GM19193 (cell line): ENCODE data around the gene MSANTD4.

ENCODE experiments used
- POLR2A ChIP-seq: IDR thresholded peaks from 4 replicates; pipeline ENCODE4 v1.6.1; 2011; ENCODE audit not compliant: insufficient read depth, insufficient read length; ENCODE audit errors: extremely low read depth

MSANTD4 gene

DNA sequence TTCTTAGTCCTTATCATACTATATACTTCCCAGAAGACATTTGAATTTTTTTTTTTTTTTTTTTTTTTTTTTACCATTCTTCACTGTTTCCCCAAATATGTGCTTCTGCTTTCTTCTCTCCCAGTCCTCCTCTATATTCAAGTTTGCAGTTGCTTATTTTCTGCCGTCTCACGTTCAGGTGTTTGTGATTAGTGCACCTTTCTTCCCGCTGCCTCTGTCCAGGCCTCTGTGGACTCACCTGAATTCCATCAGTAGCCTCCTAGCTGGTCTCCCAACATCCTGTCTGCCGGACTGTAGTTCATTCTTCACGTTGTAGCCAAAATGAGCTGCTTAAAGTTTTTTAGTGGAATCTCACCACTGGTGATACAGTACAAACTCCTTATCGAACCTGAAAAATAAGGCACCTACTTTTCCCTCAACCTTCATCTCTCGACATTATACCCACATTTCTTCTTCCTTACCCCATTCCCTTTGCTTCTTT is 795 bp upstream of the MSANTD4 start:
- no peak for TF ChIP-seq POLR2A

DNA sequence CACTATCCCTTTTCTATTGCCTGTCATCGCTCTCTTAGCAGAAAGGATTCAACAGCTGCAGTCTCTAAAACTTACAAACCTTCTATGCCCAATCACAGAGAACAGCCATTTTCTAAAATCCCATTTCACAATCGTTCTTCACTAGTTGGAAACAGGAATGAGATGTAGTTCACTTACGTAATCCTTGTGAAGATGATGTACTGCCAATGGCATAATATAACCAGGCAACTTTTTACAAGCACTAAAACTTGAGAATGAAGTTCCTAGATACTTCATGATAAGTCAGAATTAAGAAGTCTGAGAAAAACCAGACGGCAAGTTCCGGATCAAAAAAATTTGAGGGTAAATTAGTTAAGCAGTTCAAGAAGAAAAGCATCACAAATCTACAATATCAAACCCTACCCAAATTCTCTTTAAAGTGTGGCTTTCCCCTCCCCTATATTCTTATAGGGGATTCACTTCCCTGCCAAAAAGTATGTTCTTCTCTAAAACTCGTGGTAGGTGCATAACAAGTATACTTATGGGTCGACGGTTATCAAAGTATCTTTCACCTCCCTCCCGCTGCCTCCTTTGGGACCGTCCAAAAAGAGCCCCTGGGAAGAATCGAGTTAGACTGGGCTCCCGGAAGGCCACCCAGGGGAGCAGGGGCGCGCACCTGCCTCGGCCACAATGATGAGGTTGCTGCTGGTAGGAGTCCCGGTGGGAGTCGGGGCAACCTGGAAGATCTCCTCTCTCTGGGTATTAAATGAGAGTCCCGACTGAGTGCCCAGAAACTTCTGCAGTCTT is 666 bp downstream of the MSANTD4 start:
- no peak for TF ChIP-seq POLR2A

DNA sequence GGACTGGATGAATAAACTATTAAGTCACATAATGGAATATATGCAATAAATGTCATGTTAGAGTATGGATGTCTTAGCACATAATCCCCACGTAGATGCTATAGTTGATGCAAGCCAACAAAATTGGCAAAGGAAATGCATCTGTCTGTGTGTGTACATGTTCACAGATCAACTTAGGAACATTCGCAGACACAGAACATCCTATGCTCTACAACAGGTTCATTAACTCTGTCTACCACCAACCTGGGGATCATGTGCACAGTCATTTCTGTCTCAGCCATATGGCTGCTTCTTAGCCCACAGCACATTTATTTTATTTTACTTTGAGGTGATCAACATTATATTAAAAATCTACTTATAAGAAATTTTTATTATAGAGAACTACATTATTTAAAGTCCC is 4.9 kb downstream of the MSANTD4 start:
- TF ChIP-seq POLR2A: no peak

DNA sequence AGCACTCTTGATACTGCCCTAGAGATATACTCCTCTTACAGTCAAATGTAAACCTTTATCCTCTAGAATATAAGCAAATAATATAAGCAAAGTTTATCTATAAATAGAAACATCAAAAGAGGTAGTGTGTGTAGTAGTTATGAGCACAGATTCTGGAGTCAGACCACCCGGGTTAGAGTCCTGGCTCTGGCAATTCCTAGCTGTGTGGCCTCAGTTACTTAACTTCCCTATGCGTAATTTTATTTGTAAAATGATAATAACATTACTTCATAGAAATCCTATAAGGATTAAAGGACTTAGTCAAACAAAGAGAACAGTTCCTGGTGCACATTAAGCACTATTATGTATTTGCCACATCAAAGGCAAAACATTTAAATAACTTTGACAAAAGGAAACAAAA is 7.0 kb downstream of the MSANTD4 start:
- no peak for TF ChIP-seq POLR2A

DNA sequence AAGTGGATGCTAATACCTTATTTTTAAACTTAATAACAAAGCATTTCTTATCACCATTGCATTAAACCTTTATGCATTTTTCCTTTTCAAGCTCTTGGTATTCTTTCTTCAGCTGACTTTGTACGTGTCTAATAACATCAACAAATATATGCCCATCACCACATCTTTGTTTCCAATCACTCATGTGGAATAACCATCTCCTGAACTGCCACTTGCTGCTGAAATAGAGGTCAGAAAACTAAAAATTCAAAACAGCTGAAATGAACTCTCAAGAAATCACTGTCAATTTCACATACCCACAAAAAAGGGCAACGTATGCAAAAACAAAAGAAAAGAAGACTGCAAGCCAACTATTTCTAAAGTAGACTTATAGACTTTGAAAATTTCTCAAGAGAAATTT is 7.4 kb downstream of the MSANTD4 start:
- no peak for TF ChIP-seq POLR2A

DNA sequence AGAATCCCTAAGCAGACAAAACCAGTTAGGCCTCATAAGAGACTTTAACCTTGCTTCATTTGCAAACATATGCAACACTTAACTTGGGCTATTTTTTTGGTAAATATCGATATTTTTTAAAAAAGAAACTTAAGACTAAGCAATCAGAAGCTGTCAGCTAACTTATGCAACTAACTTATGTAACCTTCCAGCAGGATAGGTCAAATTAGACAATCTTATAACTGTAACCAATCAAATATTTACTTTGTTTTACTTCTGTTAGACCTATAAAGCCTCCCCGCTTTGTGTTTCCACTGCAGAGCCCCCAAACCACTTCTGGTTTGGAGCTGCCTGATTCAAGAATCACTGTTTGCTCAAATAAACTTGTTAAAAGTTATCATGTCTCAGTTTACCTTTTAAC is 8.0 kb downstream of the MSANTD4 start:
- TF ChIP-seq POLR2A: no peak

DNA sequence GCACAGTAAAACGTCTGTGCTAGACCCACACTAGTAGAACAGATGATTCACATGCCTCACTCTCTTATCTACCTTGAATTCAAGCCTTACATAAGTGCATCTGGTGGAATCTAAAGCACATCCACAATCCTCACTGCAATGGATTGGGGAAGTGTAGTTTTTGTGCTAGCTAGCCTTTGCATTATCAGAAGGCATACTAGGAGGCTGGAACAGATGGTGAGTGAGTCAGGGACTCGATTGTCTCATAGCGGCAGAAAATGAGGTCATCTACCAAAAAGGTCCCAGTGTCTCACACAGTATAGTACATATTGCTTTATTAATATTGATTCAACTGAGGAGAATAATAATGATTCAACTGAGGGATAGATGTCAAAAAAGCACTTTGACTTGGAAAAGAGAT is 9.3 kb downstream of the MSANTD4 start:
- TF ChIP-seq POLR2A: no peak

DNA sequence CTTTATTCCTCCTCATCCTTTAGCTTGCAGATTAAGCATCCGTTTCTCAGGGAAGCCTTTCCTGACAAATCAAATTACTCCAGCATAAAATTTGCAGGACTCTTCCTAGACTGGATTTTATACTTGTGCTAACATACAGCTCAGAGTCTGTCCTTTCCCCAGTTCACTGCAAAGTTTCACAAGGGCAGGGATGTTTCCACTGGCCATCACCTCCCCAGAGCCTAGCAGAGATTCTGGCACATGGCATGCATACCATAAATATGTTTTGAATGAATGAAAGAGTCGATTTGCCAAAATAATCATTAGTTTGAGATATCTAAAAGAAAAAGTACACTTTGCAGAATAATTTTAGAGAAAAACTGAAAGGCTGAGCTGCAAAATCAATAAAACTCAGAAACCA is 10.6 kb downstream of the MSANTD4 start:
- no peak for TF ChIP-seq POLR2A

DNA sequence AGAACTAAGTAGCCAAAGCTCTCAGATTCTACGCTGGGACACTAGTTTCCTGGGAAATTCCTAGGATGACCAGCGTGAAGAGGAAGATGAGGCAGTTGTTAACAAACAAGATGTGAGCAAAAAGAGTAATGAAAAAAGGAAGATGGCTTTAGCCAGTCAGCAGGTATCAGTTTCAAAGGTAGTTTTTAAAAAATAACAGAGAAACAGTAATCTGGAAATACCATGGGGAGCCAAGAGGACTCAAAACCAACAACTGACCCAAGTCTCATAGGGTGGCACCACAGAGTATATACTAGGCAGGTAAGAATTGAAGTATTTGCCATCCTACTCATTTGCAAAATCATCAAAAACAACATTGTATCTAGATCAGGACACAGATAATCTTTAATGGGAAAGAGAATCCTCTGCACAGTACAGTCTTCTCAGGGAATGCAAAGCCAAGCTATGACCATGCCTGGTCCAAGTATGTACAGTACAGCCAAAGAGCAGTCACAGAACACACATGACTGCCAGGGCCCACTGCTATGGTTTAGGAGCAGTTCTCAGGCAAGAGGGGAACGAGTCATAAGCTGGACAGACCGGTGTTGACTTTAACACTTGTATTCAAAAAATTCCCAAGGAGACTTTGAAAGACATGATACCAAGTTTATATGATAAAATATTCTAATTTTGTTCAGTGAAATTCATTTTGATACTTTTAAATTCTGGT is 20.6 kb downstream of the MSANTD4 start:
- TF ChIP-seq POLR2A: no peak

DNA sequence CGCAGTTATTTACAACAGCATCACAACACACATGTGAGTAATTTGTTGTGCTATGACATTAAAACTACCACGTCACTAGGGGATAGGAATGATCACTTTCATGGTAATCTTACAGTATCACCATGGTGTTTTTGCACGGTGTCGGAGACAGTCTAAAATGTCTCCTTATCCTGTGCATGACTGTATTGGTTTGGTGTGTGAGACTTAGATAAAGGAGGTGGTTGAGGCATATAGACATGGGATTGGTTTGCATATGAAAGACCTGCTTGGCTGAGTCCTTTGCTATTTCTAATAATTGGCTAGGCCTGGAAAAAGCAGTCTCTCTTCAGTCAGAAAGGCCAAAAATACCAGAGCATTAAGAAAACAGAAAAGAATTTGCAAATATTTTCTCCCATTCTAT is 30.2 kb downstream of the MSANTD4 start:
- TF ChIP-seq POLR2A: no peak

DNA sequence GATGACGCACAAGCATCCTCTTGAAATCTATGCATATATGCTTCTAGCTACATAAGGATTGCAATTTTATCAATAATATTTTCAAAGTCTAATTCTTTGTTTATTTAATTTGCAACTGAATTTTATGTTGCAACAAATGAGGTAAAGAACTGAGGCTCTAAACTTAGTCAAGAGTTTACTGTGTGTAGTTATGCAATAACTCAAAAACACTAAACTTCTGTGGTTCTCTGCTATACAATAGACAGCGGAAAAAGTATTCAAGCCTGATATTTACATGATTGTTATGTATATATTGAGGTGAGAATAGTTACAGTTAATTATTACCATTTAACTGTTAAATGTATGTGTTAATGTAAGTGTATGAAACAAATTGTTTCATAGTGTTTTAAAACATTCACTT is 32.9 kb downstream of the MSANTD4 start:
- TF ChIP-seq POLR2A: no peak

DNA sequence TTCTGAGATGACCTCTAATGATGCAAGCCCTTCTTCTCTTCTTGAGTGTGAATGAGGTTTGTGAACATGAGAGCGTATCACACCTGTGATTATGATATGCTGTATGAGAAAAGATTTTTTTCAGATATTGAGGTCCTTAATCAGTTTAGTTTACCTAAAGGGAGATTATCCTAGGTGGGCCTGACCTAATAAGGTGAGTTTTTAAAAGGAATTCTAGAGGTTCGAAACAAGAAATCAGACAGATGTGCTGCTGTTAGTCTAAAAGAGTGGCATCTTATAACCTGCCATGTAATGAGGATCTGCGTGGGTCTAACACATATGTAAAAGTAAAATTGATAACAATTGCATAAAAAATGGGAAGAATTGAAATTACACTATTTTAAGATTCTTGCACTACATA is 33.8 kb downstream of the MSANTD4 start:
- no peak for TF ChIP-seq POLR2A

DNA sequence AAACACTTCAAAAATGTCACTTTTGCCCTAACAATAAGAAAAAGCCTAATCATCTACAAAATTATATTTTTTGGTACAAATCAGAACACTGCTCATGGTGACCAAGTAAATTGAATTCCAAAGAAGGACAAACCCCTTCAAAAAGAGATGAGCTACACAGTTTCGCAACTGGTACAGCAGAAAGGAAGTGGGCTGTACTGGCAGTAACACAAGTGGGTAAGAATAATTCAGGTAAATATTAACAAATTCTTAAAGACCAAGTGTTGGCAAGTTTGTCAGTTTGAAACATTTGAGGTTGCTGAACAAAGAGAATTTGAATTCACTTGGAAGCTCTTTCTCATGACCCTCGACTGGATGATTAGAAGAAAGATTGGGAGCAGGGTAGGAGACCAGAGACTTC is 35.5 kb downstream of the MSANTD4 start:
- no peak for TF ChIP-seq POLR2A

DNA sequence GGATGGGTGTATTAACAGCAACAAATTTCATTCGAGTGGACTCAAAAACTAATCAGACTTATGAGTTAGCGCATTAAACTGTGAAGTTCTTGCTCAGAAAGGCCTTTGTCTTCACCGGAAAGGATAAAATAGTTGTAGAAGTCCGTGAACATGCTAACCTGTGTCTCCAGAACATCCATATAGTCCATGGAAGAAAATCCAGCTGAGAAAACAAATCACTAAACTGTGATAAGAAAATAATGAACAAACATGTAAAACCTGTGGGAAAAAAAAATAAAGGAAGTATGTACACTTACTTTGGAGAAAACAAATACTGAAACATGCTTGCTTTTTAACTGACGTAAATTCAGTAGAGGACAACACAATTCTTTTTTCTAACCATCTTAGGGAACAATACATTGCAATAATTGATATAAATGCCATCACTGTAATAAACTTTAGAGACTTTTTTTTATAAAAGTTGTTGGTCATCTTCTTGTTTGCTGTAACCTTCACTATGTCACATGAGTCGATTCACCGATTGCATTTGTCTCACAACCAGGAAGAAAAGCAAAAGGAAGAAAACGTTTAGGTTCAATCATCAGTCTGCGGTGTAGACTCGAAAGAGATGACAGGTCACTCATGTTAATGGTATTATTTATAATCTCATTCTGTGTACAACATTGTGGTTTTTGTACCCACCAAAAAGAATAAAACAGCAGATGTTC is 41.9 kb downstream of the MSANTD4 start:
- TF ChIP-seq POLR2A: no peak

DNA sequence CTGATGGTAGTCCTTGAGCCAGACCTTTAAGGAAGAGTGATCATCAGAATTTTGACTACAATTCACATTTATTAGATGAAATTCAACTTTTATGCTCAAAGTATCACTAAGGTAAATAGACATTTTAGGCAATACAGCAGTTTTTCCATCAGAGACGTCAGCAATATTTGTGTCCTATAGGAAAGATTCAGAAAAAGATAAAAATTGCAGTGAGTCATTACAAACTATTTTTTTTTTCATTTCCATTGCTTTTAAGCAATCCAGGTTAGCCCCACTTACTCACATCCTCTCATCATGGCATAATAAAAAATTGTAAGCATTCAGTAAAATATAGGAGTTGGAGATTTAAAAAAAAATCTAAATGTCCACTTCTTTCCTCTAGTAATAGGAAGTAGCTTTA is 46.9 kb downstream of the MSANTD4 start:
- no peak for TF ChIP-seq POLR2A
